Subcutaneous abdominal adipose tissue (tissue), 5 donors: ENCODE measurements around the gene SNAP29.
"Not testable (repeated sequence)": the region's sequence is repeated elsewhere in the genome, so short reads cannot be mapped to it uniquely, and the experiment has no call there.

ENCODE experiments used
- H3K27ac ChIP-seq: one replicate; pipeline ENCODE4 v1.7.0; 2013; ENCODE audit warnings: low read depth, mild to moderate bottlenecking, inconsistent platforms, low read length, moderate library complexity
- H3K27me3 ChIP-seq, 5 donors: one replicate each; pipeline ENCODE4 v1.7.0; 2013; ENCODE audit warnings: low read length in 5 of 5, inconsistent platforms in 1 of 5; ENCODE audit not compliant: control insufficient read depth in 5 of 5, insufficient read depth in 4 of 5
- H3K36me3 ChIP-seq, 5 donors: one replicate each; pipeline ENCODE4 v1.7.0; 2013; ENCODE audit warnings: low read length in 5 of 5; ENCODE audit not compliant: control insufficient read depth in 5 of 5, insufficient read depth in 5 of 5
- H3K4me1 ChIP-seq, 5 donors: one replicate each; pipeline ENCODE4 v1.7.0; 2013; ENCODE audit warnings: low read length in 5 of 5, mild to moderate bottlenecking in 3 of 5, moderate library complexity in 1 of 5; ENCODE audit not compliant: control insufficient read depth in 5 of 5, insufficient read depth in 5 of 5
- H3K4me3 ChIP-seq, 5 donors: one replicate each; pipeline ENCODE4 v1.7.0; 2013; ENCODE audit warnings: low read length in 5 of 5, low read depth in 1 of 5
- H3K9ac ChIP-seq, 5 donors: one replicate each; pipeline ENCODE4 v1.7.0; 2013; ENCODE audit warnings: low read length in 5 of 5, mild to moderate bottlenecking in 4 of 5, moderate library complexity in 3 of 5
- H3K9me3 ChIP-seq, 5 donors: one replicate each; pipeline ENCODE4 v1.7.0; 2013; ENCODE audit warnings: low read length in 5 of 5; ENCODE audit not compliant: control insufficient read depth in 5 of 5
- donor health status: healthy.
- donor health status: healthy.
- donor health status: healthy.
- donor health status: healthy.
- donor health status: healthy.

SNAP29 gene

GRCh38 chr22:20939457-20940185, 80.8 kb downstream of the SNAP29 start:
- not testable (repeated sequence) for H3K27me3 ChIP-seq, H3K4me3 ChIP-seq, H3K9me3 ChIP-seq, H3K27ac ChIP-seq, H3K9ac ChIP-seq
- Histone ChIP-seq H3K4me1 (peaks cover 0 to 39% (median 30%) of the 10 kb centered on the region in 5 donors), H3K36me3 (peaks cover 0 to 24% (median 11%) of the 10 kb centered on the region in 5 donors)

- Histone ChIP-seq H3K36me3 (peaks cover 0 to 20% (median 10%) of the 10 kb centered on the region in 5 donors), H3K27me3 (no peaks in the 10 kb centered on the region), H3K4me1 (peaks cover 0 to 39% (median 30%) of the 10 kb centered on the region in 5 donors), H3K4me3 (no peak overlapping the region), H3K27ac (no peak overlapping the region), H3K9me3 (no peaks in the 10 kb centered on the region), H3K9ac (peak overlapping the region in 1 of 5 donors; percentile 43)
Observed at GRCh38 chr22:20940186-20940651, 81.4 kb downstream of the SNAP29 start.
